Motor neuron (in vitro differentiated cells): ENCODE measurements around the gene SNX20. TPM values are rescaled to one million over a fixed set of nuclear protein-coding genes. Genes with fewer than 3 reads are reported as not detected.

ENCODE experiments used
- ATAC-seq, 8 experiments: fragments of 200-7000 bp; cut with Tn5 transposase; replicated peaks in 6 of 8; 2 replicates each; pipeline ENCODE4 v1.8.0; 2021; ENCODE audit warnings: mild to moderate bottlenecking in 8 of 8, moderate library complexity in 8 of 8
- H3K27ac ChIP-seq, 2 donors: fragments of 250-450 bp; sonication (Bioruptor Pico); 2 replicates each; pipeline ENCODE4 v1.9.0; 2021; ENCODE audit warnings: antibody characterized with exemption in 2 of 2, mild to moderate bottlenecking in 2 of 2, moderate library complexity in 1 of 2
- H3K4me1 ChIP-seq, 2 donors: fragments of 250-450 bp; sonication (Bioruptor Pico); replicated peaks in 1 of 2; 2 replicates each; pipeline ENCODE4 v1.6.1; 2021; ENCODE audit warnings: antibody characterized with exemption in 2 of 2, mild to moderate bottlenecking in 2 of 2, moderate library complexity in 1 of 2
- H3K4me3 ChIP-seq, 5 donors: fragments of 250-450 bp; sonication (Bioruptor Pico); 2 replicates each; pipeline ENCODE4 v1.9.0; 2021; ENCODE audit warnings: antibody characterized with exemption in 5 of 5, mild to moderate bottlenecking in 5 of 5, moderate library complexity in 4 of 5
- WGBS, 10 experiments: fragments of 450-650 bp; shearing (Covaris generic); methylation state at CpG; one replicate each; pipeline ENCODE4 v1.0.0; 2022; 5-methylcytosine and 5-hydroxymethylcytosine counted together
- in situ Hi-C, 9 experiments: fragments of 400-800 bp; cut with MboI; loops; one replicate each; pipeline ENCODE4 v1.15.0; 2021; ENCODE audit warnings: low sequenced_read_pairs in 9 of 9, low pct_unique_long_range_greater_than_20kb in 2 of 9; ENCODE audit not compliant: unreplicated experiment in 9 of 9
- total RNA-seq, 8 experiments: library from RNA; unstranded; fragments of 300-600 nt; gene quantifications; 2 replicates each; pipeline versions ENCODE4 v1.2.3 to v1.2.4, GENCODE V29; 2022

SNX20 gene
- total RNA-seq, 8 experiments from 2014 or later = 0.13 to 0.36 (median 0.24) TPM; not detected in 3

GRCh38 chr16:50631985-50632576 lies 49.0 kb downstream of the SNX20 start:
- 40 to 95% (median 90%) methylated on average over 1 to 20 of the region's 22 CpGs; no CpG with 5 or more reads in 3 of the 10 experiments for WGBS, 10 experiments
- Histone ChIP-seq H3K27ac (no peak overlapping the region), H3K4me1 (peaks cover 0 to 5% of the 10 kb centered on the region in 2 donors), H3K4me3 (no peak overlapping the region)
- no peak for ATAC-seq
- in situ Hi-C loops = no loop called here

GRCh38 chr16:50631249-50631984 lies 49.7 kb downstream of the SNX20 start:
- ATAC-seq = no peak
- Histone ChIP-seq H3K27ac (no peak overlapping the region), H3K4me1 (peaks cover 0 to 5% of the 10 kb centered on the region in 2 donors), H3K4me3 (no peak overlapping the region)
- in situ Hi-C loops = no loop called here
- WGBS, 10 experiments = 46 to 93% (median 67%) methylated on average over 1 to 5 of the region's 8 CpGs; no CpG with 5 or more reads in 1 of the 10 experiments

- no peak for ATAC-seq
- H3K4me1 ChIP-seq = peaks cover 0 to under 1% of the 10 kb centered on the region in 2 donors
- WGBS, 10 experiments = 100% methylated on average over 1 to 4 of the region's 11 CpGs; no CpG with 5 or more reads in 8 of the 10 experiments
- H3K27ac ChIP-seq = no peak overlapping the region
- in situ Hi-C loops = no loop called here
- no peak overlapping the region for H3K4me3 ChIP-seq
These were observed 50.6 kb downstream of the SNX20 start for GRCh38 chr16:50630394-50631020.

- Histone ChIP-seq H3K27ac (no peak overlapping the region), H3K4me3 (no peak overlapping the region), H3K4me1 (no peaks in the 10 kb centered on the region)
- no peak for ATAC-seq
- in situ Hi-C loops = no loop called here
- WGBS, 10 experiments = 0 to 80% (median 75%) methylated on average over 1 of the region's 4 CpGs; no CpG with 5 or more reads in 5 of the 10 experiments
These were observed 51.8 kb downstream of the SNX20 start for GRCh38 chr16:50629334-50629733.

GRCh38 chr16:50628156-50628802 lies 52.8 kb downstream of the SNX20 start:
- Histone ChIP-seq H3K4me3 (no peak overlapping the region), H3K4me1 (no peaks in the 10 kb centered on the region), H3K27ac (no peak overlapping the region)
- 50 to 100% (median 100%) methylated on average over 1 to 8 of the region's 9 CpGs; no CpG with 5 or more reads in 2 of the 10 experiments for WGBS, 10 experiments
- in situ Hi-C loops = no loop called here
- no peak for ATAC-seq

GRCh38 chr16:50627419-50627818 lies 53.7 kb downstream of the SNX20 start:
- Histone ChIP-seq H3K4me1 (no peaks in the 10 kb centered on the region), H3K4me3 (no peak overlapping the region), H3K27ac (no peak overlapping the region)
- ATAC-seq = peak in 5 of 8 experiments; percentile 39 to 92 (median 56)
- 0 to 95% (median 64%) methylated on average over 1 to 5 of the region's 10 CpGs; no CpG with 5 or more reads in 2 of the 10 experiments for WGBS, 10 experiments
- in situ Hi-C loops = no loop called here

- no peaks in the 10 kb centered on the region for H3K4me1 ChIP-seq
- ATAC-seq = no peak
- H3K4me3 ChIP-seq = no peak overlapping the region
- WGBS, 10 experiments = 0 to 100% (median 52%) methylated on average over 1 to 3 of the region's 4 CpGs; no CpG with 5 or more reads in 4 of the 10 experiments
- H3K27ac ChIP-seq = no peak overlapping the region
- in situ Hi-C loops = no loop called here
These were observed 54.2 kb downstream of the SNX20 start for GRCh38 chr16:50626868-50627267.

GRCh38 chr16:50625374-50625773 lies 55.7 kb downstream of the SNX20 start:
- H3K27ac ChIP-seq = no peak overlapping the region
- WGBS, 10 experiments = 0 to 92% methylated on average over 1 to 2 of the region's 12 CpGs; no CpG with 5 or more reads in 8 of the 10 experiments
- H3K4me3 ChIP-seq = no peak overlapping the region
- in situ Hi-C loops = no loop called here
- no peaks in the 10 kb centered on the region for H3K4me1 ChIP-seq
- no peak for ATAC-seq

GRCh38 chr16:50624449-50624970 lies 56.6 kb downstream of the SNX20 start:
- Histone ChIP-seq H3K27ac (no peak overlapping the region), H3K4me1 (no peaks in the 10 kb centered on the region), H3K4me3 (no peak overlapping the region)
- in situ Hi-C loops = no loop called here
- WGBS, 10 experiments = 30 to 100% (median 88%) methylated on average over 1 to 4 of the region's 8 CpGs; no CpG with 5 or more reads in 6 of the 10 experiments
- peak in 3 of 8 experiments; percentile 31 to 76 (median 61) for ATAC-seq

- no peak overlapping the region for H3K4me3 ChIP-seq
- no peaks in the 10 kb centered on the region for H3K4me1 ChIP-seq
- H3K27ac ChIP-seq = no peak overlapping the region
- in situ Hi-C loops = no loop called here
- WGBS, 10 experiments = 53% methylated on average over 3 of the region's 16 CpGs; no CpG with 5 or more reads in 9 of the 10 experiments
- no peak for ATAC-seq
These were observed 58.3 kb downstream of the SNX20 start for GRCh38 chr16:50622643-50623369.

GRCh38 chr16:50622029-50622428 lies 59.1 kb downstream of the SNX20 start:
- H3K27ac ChIP-seq = no peak overlapping the region
- H3K4me1 ChIP-seq = no peaks in the 10 kb centered on the region
- ATAC-seq = no peak
- in situ Hi-C loops = no loop called here
- H3K4me3 ChIP-seq = no peak overlapping the region
- 82 to 100% (median 95%) methylated on average over 1 to 5 of the region's 7 CpGs; no CpG with 5 or more reads in 4 of the 10 experiments for WGBS, 10 experiments
